Measurements from ENCODE around the gene ZMYND10. TPM values are rescaled to one million over a fixed set of nuclear protein-coding genes. Genes with fewer than 3 reads are reported as not detected.
A peak's percentile ranks its signal among the peaks of the same experiment; 100 is the strongest.

Gene ZMYND10
- total RNA-seq (2014; rRNA removed; shearing (Covaris generic)) = 0.30 and 1.1 TPM in 2 replicates
- 1.9 TPM in 1 of 2 replicates, not detected in the other for polyA plus RNA-seq (2014; cell fraction: nucleus; rRNA removed)

DNA sequence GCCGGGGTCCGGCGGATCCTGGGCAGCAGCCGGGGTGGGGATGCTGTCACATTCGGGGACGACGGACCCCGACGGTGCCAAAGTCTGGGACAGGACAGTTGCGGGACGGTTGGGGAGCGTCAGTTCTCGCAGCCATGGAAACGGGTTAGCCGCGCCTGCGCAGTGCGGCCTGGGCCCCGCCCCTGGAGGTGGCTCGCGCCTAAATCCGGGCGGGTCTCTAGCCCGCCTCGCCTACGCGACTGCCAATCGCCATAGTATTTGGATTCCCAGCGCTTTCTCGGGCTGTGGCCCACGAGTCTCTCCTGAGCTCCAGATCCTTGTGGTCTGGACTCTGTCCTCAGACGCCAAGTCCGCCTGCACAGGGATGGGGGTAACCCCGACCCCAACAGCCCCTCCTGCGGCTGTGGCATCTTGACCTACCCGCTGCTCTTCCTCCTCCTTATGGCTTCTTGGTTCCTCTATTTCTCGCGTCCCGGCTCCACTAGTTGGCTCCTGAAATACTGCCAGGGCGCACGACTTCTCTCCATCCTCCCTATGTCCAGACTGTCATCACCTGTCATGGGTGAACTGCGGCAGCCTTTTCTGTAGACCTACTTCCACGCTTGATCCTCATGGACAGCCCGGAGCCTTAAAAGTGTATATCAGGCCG lies at the start of gene ZMYND10:
Gene ZMYND10 (minus strand): TSS at position 147 of the 649 bp plus-strand sequence. CDS start 153 bp downstream, outside the sequence.
- no peak for DNase-seq (ENCODE audit: extremely low read depth, low read depth)

DNA sequence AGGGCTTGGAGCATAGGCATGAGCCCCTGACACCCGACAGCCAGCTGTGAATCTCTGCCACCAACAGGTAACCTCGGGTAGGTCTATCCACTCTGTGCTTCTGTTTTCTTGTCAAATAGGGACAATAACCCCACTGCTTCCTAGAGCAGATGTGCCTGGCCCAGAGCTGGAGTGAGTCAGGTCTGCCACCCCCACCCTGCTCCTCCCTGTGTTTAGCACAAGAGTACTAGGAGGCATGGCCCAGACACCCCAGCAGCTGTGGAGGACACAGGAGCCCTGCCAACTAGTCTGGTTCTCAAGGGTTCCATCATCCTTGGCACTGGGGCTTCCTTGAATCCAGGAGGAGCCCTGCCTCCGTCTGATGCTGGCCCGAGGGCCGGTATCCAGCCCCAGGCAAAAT lies 47.5 kb upstream of the ZMYND10 start:
- no peak for DNase-seq (ENCODE audit: extremely low read depth, low read depth)

DNA sequence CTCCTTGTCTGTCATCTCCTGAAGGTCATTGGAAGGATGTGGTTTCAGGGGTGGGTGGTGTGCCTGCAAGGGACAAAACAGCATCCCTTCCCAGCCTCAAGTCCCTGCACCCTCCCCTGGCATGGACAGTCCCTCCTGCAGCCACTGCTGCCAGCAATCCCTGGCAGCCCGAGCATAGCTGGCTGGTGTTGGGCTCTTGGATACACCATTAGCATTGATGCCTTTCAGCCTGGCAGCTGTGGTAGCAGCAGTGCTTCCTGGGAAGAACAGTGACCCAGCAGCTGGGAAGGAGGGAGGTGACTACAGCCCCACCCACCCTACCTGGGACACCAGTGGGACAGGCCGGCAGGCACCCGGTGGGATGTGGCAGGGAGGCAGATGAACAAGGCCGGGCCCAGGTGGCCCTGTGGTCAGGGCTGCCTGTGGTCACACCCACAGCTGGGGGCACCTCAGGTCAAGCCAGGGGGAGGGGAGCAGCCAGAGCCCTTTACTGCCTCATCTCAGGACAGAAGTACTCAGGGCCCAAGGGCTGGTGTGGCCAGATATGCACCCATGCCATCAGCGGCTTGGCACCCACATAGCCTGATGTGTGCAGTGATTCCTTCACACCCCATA lies 46.7 kb upstream of the ZMYND10 start:
- no peak for DNase-seq (ENCODE audit: extremely low read depth, low read depth)

DNA sequence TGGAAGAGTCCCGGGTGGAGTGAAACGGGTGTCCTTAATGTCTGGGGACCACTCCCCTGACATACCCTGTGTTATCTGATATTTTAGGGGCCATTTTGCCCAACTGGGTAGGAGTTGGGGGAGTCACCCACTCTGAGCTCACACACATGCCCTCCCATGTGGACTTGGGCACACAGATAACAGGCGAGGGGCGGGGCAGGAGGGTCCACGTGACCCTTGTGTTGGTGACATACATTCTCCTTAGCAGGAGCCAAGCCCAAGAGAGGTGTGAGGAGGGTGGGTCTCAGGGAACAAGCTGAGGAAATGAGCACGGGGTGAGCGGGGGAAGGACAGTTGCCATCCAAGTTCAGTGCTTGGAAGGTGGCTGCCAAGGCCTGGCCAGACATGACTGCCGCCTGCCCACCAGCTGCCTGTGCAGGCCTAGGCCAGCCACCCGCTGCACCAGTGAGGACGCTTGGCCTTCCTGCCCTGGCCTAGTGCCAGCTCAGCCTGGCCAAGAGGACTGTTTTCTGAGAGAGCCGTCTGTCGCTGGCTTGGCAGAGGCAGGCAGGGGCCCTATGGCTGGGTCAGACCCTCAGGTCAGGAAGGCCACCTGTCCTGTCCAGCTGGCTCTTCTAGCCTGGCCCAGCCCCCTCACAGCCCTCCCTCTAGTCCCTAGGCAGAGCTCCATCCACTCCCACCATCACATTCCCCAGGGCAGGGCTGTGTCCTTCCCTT lies 45.1 kb upstream of the ZMYND10 start:
- no peak for DNase-seq (ENCODE audit: extremely low read depth, low read depth)

DNA sequence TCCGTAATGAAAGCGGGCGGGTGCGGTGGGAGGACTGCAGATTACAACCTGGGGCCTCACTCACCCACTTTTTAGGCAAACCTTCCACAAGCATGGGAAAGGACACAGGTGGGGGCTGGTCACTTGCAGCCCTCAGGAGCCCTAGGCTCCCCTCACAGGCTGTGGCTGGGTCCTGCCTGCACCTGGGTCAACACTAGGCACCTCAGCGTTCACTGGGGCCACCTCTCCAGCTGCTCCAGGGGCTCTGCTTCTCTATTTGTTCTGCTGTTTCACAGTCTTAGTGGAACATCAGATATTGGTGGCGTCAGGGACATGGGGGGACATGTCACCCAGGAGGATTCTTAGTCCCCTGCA lies 43.9 kb upstream of the ZMYND10 start:
- DNase-seq (ENCODE audit: extremely low read depth, low read depth) = no peak

DNA sequence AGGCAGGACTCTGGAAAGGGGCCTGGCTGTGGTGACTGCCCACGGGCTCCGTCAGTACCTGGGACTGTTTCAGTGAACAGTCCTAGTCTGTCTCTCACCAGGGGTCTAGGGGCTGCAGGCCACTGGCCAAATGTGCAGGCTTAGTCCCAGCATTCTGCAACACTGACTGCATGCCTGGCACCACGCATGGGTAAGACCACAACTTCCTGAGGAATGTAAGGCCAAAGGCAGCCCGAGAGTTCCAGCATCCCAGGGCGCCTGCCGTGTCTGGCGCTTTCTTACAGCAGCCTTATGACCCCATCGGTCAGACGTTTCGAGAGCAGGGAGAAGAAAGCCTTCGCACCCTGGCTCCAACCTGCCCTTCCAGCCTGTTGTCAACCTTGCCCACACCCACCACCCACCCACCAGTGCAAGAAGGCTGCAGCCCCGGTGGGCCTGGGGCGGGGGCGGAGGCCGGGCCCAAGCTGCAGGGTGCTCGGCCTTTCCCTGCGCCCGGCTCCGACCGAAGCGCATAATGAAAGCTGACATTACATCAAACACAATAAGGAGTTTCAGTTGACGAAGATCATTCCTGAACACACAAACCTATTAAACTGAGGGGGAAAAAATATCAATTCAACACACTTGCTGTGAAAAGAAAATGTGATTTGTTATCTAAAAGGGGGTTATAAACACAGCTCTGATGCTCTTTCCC lies 43.3 kb upstream of the ZMYND10 start:
- DNase-seq (ENCODE audit: extremely low read depth, low read depth) = no peak

DNA sequence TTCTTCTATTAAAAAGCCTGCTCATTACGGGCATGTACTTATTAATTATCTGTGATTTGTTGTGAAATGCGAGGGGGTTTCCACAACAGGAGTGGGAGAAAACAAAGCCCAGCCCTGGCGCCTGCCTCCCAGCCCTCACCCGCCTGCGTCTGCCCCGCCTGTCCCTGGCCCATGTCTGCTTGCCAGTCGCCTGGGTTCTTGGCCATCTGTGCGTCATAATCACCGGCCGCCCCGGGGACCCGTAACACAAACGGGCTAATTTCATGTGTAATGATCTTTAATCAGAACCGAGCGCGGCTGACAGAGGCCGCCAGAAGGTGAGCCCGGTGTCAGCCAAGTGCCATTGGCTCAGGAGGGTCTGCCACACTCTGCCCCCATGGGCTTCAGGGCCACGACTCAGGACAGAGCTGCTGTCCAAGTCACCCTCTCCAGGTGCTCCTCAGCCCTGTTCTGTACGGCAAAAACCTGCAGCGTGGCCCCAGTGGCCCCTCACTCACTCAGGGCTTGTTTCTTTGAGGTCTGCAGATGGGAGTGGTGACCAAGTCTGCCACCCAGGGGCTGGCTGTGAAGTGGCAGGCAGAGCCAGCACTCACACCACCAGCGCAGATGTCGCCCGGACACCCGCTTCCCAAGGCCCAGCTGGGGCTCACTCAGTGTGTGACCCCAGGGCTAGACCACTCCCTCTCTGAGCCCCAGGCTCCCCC lies 42.6 kb upstream of the ZMYND10 start:
- DNase-seq (ENCODE audit: extremely low read depth, low read depth) = peak; percentile 5

DNA sequence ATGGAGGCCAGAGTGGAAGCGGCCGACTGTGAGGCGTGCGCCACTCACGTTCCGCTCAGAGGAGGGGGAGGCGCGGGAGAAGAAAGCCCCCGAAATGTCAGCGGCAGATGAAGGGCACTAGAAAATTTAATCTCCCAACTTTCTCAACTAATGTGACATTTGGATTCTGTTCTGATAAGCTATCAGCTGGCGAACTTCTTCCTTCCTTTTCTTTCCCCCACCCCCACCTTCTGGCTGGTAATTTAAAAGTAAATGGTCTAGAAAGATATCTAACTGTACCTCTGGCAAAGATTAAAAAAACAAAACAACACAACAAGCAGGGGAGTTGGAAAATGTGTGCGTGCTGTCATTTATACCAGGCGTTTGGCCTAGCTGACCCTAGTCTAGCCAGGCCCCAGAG lies 40.2 kb upstream of the ZMYND10 start:
- no peak for DNase-seq (ENCODE audit: extremely low read depth, low read depth)

DNA sequence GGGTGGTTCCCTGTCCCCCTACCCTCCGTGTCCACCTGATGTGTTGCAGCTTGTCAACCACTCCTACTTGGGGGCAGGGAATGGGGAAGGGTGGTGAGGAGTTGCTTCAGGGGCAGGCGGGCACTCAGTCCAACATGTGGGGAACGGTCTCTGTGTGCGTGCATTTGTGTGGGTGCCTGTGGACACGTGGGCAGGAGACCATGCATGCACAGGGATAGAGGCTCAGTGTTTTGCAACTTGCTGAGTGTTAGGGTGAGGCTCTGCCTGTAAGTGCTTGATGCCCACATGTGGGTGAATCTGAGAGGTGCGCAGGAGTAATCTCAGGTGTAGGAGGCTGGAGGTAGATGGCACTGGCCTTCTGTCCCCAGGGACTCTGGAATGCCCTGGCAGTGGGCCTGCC lies 38.2 kb upstream of the ZMYND10 start:
- DNase-seq (ENCODE audit: extremely low read depth, low read depth) = no peak

DNA sequence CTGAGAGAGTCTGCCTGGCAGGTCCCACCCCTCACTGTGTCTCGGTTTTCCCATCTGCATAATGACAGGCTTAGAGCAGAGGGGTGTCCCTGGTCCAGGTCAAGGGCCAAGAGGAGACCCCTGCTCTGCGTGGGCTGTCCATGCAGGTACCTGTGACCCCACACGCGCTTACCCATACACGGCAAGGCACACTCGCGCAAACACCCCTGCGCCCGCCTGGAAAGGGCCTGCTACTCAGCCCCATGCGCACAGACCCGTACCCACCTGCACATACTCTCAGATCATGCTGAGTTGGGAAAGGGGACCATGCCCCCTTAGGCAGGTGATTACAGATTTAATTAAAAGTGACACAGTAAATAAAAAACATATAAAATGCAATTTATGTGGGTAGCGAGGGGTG lies 37.2 kb upstream of the ZMYND10 start:
- DNase-seq (ENCODE audit: extremely low read depth, low read depth) = no peak

DNA sequence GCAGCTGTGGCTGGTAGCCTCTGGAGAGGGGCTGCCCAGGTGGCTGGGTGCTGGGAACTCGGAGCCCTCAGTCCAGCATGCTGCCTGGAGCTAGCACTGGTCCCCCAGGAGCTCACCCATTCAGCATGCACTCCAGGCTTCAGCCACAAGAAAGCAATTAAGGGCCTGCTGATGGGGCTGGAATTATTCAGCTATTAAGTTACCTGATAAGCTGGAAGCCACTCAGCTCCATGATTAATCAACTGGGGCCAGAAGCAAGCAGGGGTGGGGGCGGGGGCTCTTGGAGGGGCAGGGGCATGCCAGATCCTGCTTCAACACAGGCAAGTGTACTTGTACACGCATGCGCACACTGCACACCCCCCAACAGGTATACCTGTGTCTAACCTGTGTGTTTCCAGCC lies 35.9 kb upstream of the ZMYND10 start:
- no peak for DNase-seq (ENCODE audit: extremely low read depth, low read depth)

DNA sequence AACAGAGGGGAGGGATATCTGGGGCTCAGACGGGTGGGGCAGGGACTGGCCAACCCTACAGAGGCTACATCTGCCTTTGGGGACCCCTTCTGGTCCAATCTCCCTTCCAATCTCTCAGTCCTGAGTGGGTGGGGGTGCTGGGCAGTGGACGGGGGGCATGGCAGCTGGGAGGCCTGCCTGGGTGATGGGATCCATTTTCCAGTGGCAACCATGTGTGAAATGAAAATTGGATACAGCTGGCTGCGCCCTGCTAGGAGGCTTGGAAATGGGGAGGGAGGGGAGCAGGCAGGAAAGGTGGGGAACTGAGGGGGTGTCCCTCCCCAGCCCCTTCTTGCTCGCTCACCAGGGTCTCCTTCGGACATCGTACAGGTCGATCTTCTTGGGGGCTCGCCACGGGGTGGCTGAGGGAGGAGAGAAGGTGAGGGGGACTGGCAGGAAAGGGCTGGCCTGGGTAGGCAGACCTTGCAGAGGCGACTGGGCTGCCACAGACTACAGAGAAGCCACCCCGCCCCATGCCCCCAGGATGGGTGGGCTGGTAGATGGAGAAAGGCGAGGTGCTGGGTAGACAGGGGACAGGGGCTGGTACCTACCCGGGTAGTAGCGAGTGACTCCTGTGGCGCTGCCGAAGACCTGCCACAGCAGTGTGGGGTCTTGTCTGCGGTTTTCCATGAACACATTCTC lies 35.0 kb upstream of the ZMYND10 start:
- no peak for DNase-seq (ENCODE audit: extremely low read depth, low read depth)

DNA sequence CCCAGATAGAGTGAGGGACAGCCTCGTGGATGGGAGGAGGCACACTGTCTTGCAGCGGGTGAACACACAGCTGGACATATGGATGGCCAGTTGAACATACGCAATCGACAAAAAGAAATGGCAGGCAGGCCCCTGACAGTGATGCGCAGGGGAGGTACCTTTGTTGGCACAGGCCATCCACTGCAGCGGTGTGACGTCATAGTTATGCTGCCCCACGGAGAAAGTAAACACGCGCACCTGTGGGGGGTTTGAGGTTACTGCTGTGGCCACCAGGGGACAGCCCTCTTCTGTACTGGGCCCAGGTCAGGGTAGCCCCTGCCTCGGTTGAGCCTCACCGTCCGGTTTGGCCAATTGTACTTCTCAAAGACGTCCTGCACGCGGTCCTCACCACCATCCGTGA lies 33.2 kb upstream of the ZMYND10 start:
- DNase-seq (ENCODE audit: extremely low read depth, low read depth) = no peak

DNA sequence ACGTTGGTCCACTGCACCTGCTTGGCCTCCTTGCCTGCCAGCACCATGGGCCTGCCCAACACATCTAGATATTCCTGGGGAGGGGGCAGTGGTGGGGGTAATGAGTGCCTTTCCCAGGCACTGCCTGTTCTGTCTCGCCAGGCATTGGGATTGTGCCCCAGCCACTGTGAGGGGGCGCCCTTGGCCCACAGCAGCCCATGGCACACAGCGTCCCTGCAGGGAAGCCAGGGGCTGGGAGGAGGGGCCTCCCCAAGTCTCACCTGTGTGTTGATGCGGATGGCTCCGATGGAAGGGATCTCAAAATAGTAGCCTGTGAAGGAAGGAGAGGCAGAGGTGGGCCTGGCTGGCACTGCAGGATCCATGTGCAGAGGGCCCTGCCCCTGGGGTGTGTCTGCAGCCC lies 32.5 kb upstream of the ZMYND10 start:
- DNase-seq (ENCODE audit: extremely low read depth, low read depth) = no peak

DNA sequence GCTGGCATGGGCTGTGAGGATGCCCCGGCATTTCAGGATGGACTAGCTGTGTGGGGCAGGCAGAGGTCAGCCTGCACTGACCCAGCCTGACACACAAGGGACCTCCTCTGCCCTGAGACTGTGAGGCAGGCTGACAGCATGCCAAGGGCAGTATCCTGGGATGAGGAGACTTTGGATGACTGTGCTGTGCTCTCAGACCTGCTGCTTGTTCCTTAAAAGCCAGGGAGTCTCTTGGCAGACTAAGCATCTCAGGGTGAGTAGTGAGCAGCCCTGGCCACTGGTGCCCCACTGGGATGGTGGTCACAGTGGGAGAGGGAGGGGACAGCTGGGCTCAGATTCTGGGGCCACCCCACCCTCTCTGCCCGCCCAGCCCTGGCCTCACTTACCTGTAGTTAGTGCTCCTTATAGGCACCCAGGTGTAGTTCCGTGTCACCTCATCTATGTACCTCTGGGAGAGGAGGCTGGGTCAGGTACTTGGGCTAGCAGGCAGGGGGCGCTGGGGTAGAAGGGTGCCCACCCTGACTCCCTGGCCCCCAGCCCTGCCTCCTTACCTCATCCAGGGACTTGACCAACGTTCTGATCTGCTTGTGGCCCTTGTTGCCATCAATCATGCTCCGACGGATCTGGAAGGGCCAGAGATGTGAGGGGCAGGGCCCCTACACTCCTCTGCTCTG lies 29.9 kb upstream of the ZMYND10 start:
- DNase-seq (ENCODE audit: extremely low read depth, low read depth) = no peak

DNA sequence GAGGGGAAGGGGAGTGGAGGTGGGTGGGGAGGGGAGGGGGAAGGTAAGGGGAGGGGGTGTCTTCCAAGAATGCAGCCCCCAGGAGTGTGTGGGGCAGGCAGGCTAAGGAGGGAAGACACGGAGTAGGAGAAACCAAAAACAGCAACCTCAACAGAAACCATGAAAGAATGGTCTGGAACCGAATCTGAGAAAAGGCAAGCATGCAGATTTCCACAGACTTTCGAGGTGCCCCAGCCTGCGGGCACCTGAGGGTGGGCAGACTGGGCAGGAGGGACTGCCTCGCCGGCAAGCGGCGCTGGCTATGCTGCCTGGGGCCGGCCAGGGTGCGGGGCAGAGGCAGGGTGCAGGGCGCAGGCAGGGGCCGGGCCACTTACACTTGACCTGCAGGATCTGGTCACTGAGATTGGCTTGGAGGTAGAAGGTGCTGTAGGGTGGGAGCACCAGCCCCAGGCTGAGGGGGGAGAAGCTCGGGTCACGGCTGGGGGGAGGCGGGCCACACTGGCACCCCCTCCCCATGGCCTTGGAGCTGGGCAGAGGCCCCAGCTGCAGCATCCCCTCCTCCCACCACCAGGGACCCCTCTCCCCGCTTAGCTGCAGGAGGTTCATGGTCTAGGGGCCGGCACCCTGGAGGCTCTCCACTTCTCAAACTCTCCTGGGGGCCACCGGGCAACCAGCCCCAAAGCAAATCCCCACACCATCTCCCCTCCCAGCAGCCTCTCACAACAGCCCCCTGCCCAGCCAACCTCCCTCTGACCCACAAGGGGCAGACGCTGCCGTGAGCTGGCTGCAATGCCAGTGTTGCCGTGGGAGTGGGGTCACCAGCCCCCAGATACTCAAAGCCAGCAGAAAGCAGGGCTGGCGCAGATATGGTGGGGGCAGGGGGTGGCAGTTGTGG lies 29.1 kb upstream of the ZMYND10 start:
- DNase-seq (ENCODE audit: extremely low read depth, low read depth) = no peak

DNA sequence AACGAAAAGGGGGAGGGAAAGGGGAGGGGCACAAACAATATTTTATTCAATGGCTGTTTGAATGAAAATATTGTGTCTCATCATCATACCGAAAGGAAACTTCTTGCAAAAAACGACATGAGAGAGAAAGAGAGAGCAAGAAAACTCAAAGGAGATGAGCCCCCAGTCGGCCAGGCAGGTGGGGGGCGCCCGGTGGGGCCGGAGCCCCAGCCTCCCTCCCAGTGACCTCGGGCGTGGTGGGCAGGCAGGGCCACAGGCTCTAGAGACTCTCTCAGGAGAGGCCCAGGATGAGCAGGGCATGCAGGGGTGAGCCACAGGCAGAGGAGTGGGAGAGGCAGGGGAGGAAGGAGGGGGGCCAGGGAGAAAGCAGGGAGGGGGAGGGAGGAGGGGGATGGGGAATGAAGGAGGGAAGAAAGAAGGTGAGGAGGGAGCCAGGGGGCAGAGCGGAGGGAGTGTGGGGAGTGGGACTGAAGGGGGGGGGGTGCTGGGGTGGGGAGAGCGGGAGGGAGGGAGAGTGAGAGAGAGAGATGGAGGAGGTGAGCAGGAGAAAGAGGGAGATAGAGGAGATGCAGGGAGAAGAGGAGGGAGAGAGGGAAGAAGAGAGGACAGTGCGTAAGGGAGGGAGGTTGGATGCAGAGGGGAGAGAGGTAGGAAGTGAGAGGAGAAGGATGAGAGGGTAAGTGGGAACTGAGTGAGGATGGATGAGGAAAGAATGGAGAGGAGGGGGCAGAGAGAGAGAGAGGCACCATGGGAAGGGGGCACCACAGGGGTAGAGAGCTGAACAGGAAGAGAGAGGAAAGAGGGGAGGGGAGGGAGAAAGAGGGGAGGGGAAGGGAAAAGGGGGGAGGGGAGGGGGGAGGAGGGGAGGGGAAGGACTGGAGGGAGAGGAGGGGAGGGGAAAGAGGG lies 27.9 kb upstream of the ZMYND10 start:
- DNase-seq (ENCODE audit: extremely low read depth, low read depth) = no peak

DNA sequence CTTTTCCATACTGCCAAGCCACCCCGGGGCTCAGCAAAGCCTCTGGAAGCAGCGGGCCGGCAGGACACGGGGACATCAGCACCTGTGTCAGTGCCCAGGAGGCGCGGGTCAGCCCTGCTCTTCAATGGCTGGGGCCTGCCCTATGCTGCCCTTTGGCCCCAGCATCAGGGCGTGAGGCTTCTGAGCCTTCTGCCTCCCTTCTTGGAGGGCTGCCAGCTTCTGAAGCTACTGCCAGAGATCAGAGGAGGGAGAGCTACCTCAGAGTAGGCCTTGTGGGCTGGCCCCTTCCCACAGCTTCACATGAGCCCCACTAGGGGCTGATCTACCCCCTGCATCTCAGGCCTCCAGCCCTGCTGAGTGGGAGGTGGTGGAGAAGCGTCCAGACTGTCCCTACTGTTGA lies 26.8 kb upstream of the ZMYND10 start:
- DNase-seq (ENCODE audit: extremely low read depth, low read depth) = no peak

All from NCI-H460 (cell line).